Measurements from ENCODE around the gene KCNF1. TPM values are rescaled to one million over a fixed set of nuclear protein-coding genes. Genes with fewer than 3 reads are reported as not detected.

KCNF1 gene
- total and polyA plus RNA-seq, 9 donors = 0.11 to 0.30 (median 0.14) TPM; not detected in 5

GRCh38 chr2:10912796-10913455 is 1.2 kb downstream of the KCNF1 start:
- H3K4me3 ChIP-seq = no peak overlapping the region
- intact Hi-C loops (cut with DNase I) = no loop called here
- DNase-seq = no peak
- TF ChIP-seq CTCF (IDR thresholded peaks at IDR 0.05) = no peak
- TF ChIP-seq POLR2A (IDR thresholded peaks at IDR 0.05) = no peak
- H3K9me3 ChIP-seq = no peaks in the 10 kb centered on the region
- H3K4me1 ChIP-seq (ENCODE audit: insufficient read depth) = no peaks in the 10 kb centered on the region
- WGBS, 3 donors = 87 to 93% (median 92%) methylated on average over 58 of the region's 58 CpGs
- H3K36me3 ChIP-seq = no peaks in the 10 kb centered on the region
- H3K27me3 ChIP-seq = no peaks in the 10 kb centered on the region
- H3K27ac ChIP-seq = no peak overlapping the region

- Histone ChIP-seq H3K9me3 (no peaks in the 10 kb centered on the region), H3K27ac (no peak overlapping the region), H3K4me3 (no peak overlapping the region), H3K36me3 (no peaks in the 10 kb centered on the region), H3K4me1 (ENCODE audit: insufficient read depth) (no peaks in the 10 kb centered on the region), H3K27me3 (no peaks in the 10 kb centered on the region)
- TF ChIP-seq CTCF (IDR thresholded peaks at IDR 0.05) (no peak), POLR2A (IDR thresholded peaks at IDR 0.05) (no peak), EP300 (IDR thresholded peaks at IDR 0.05) (no peak)
- 86 to 89% (median 88%) methylated on average over 35 to 38 of the region's 38 CpGs for WGBS, 3 donors
- DNase-seq = no peak
- intact Hi-C loops (cut with DNase I) = no loop called here
Observed at GRCh38 chr2:10913501-10914271, 2.0 kb downstream of the KCNF1 start.

GRCh38 chr2:10914272-10914693 is 2.5 kb downstream of the KCNF1 start:
- DNase-seq = no peak
- no peaks in the 10 kb centered on the region for H3K27me3 ChIP-seq
- no peak for TF ChIP-seq POLR2A (IDR thresholded peaks at IDR 0.05)
- no peak for TF ChIP-seq CTCF (IDR thresholded peaks at IDR 0.05)
- TF ChIP-seq EP300 (IDR thresholded peaks at IDR 0.05) = no peak
- 51 to 56% (median 56%) methylated on average over 7 of the region's 7 CpGs for WGBS, 3 donors
- H3K27ac ChIP-seq = no peak overlapping the region
- no peak overlapping the region for H3K4me3 ChIP-seq
- H3K9me3 ChIP-seq = no peaks in the 10 kb centered on the region
- H3K4me1 ChIP-seq (ENCODE audit: insufficient read depth) = peaks cover 2% of the 10 kb centered on the region
- no peaks in the 10 kb centered on the region for H3K36me3 ChIP-seq
- intact Hi-C loops (cut with DNase I) = no loop called here

- no peaks in the 10 kb centered on the region for H3K9me3 ChIP-seq
- peaks cover 2% of the 10 kb centered on the region for H3K4me1 ChIP-seq (ENCODE audit: insufficient read depth)
- no peak for DNase-seq
- no peak overlapping the region for H3K4me3 ChIP-seq
- H3K36me3 ChIP-seq = no peaks in the 10 kb centered on the region
- 87 to 97% (median 95%) methylated on average over 7 of the region's 7 CpGs for WGBS, 3 donors
- TF ChIP-seq POLR2A (IDR thresholded peaks at IDR 0.05) = no peak
- no peak for TF ChIP-seq EP300 (IDR thresholded peaks at IDR 0.05)
- TF ChIP-seq CTCF (IDR thresholded peaks at IDR 0.05) = no peak
- intact Hi-C loops (cut with DNase I) = no loop called here
- H3K27ac ChIP-seq = no peak overlapping the region
- H3K27me3 ChIP-seq = no peaks in the 10 kb centered on the region
Observed at GRCh38 chr2:10915236-10915635, 3.5 kb downstream of the KCNF1 start.
